T-helper 1 cell treated with Interleukin-12 subunit alpha and Interleukin-12 subunit beta and Interleukin-4 antibody, amounts not matched to agents 30 ng/mL and 1 ng/mL, for 36 hours (primary cell): ENCODE results near the gene MOV10L1. TPM values are rescaled to one million over a fixed set of nuclear protein-coding genes. Genes with fewer than 3 reads are reported as not detected.

Experiments used
- intact Hi-C: fragments of 100-400 bp; cut with micrococcal nuclease; formaldehyde crosslinking; loops from one replicate; pipeline ENCODE4 v1.15.1; 2024
- total RNA-seq: library from RNA; stranded (reverse); gene quantifications from 2 replicates; pipeline ENCODE4 v1.2.3, GENCODE V29; 2022

The MOV10L1 gene
- total RNA-seq, 1 donor from 2014 or later: not detected

- intact Hi-C loops: loop anchor here (5.0 kb wide), 1 partner anchor 349 kb away; no protein-coding TSS in a partner anchor
Observed at GRCh38 chr22:50186181-50186714, 96.4 kb downstream of the MOV10L1 start.

GRCh38 chr22:50186761-50187523 lies 97.1 kb downstream of the MOV10L1 start:
- intact Hi-C loops: loop anchor here (5.0 kb wide), 1 partner anchor 350 kb away; no protein-coding TSS in a partner anchor

- intact Hi-C loops: loop anchor here (5.0 kb wide), 1 partner anchor 351 kb away; no protein-coding TSS in a partner anchor
Observed at GRCh38 chr22:50188356-50188755, 98.5 kb downstream of the MOV10L1 start.

GRCh38 chr22:50189184-50189848 lies 99.5 kb downstream of the MOV10L1 start:
- intact Hi-C loops: loop anchor here (5.0 kb wide), 1 partner anchor 352 kb away; no protein-coding TSS in a partner anchor

- intact Hi-C loops: loop anchor here (1.0 to 5.0 kb wide), 7 partner anchors 10 to 353 kb away; partner anchors contain the start of genes LMF2, NCAPH2 and TUBGCP6
Observed at GRCh38 chr22:50189849-50190181, 100.0 kb downstream of the MOV10L1 start.

GRCh38 chr22:50190182-50190940 lies 100.6 kb downstream of the MOV10L1 start:
- intact Hi-C loops: loop anchor here (1.0 to 5.0 kb wide), 6 partner anchors 10 to 336 kb away; partner anchors contain the start of genes LMF2, NCAPH2 and TUBGCP6

- intact Hi-C loops: loop anchor here (1.0 to 5.0 kb wide), 6 partner anchors 9 to 336 kb away; partner anchors contain the start of genes LMF2, NCAPH2 and TUBGCP6
Observed at GRCh38 chr22:50190941-50191741, 101.3 kb downstream of the MOV10L1 start.

GRCh38 chr22:50192436-50193204 lies 102.8 kb downstream of the MOV10L1 start:
- intact Hi-C loops: loop anchor here (5.0 kb wide), 2 partner anchors 255 to 315 kb away; partner anchors contain the start of genes LMF2 and NCAPH2

- intact Hi-C loops: loop anchor here (5.0 kb wide), 2 partner anchors 256 to 314 kb away; partner anchors contain the start of genes LMF2 and NCAPH2
Observed at GRCh38 chr22:50193621-50194020, 103.8 kb downstream of the MOV10L1 start.

- intact Hi-C loops: loop anchor here (5.0 kb wide), 2 partner anchors 257 to 313 kb away; partner anchors contain the start of genes LMF2 and NCAPH2
Observed at GRCh38 chr22:50194037-50194805, 104.4 kb downstream of the MOV10L1 start.

- intact Hi-C loops: no loop called here
Observed at GRCh38 chr22:50196256-50196655, 106.5 kb downstream of the MOV10L1 start.

- intact Hi-C loops: no loop called here
Observed at GRCh38 chr22:50197000-50197800, 107.4 kb downstream of the MOV10L1 start.

- intact Hi-C loops: no loop called here
Observed at GRCh38 chr22:50197856-50198623, 108.2 kb downstream of the MOV10L1 start.

- intact Hi-C loops: no loop called here
Observed at GRCh38 chr22:50198624-50199017, 108.8 kb downstream of the MOV10L1 start.

GRCh38 chr22:50199251-50199721 lies 109.5 kb downstream of the MOV10L1 start:
- intact Hi-C loops: no loop called here

GRCh38 chr22:50199829-50200460 lies 110.1 kb downstream of the MOV10L1 start:
- intact Hi-C loops: loop anchor here (1.0 to 5.0 kb wide), 7 partner anchors 10 to 433 kb away; partner anchors contain the start of genes TRABD and TUBGCP6
